GM19043 (cell line): ENCODE results near the gene SMG6.

ENCODE experiments used
- ATAC-seq: cut with Tn5 transposase; IDR thresholded peaks from one replicate; pipeline ENCODE4 v1.9.1; 2021; ENCODE audit warnings: low read depth; ENCODE audit not compliant: unreplicated experiment

Gene SMG6

GRCh38 chr17:2040219-2040827, 263.3 kb downstream of the SMG6 start:
- ATAC-seq, result no peak

DNA sequence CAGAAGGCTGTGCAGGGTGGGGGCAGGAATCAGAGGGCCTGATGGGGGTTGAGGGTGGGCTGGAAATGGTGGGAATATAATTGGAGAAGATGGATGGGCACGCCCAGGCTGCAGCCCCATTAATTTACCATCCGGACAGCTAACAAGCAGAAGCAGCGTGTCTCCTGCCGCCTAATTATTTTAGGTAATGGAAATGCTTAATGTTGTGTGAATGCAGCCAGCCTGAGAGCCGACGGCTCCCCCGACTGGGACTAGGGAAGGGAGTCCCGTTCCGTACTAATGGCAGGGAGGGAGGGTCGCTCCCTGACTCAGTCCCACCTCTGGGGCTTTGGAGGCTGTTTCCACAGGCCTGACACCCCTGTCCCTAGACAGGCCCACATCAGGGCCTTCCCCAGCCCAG, 266.4 kb downstream of the SMG6 start:
- ATAC-seq, result no peak

DNA sequence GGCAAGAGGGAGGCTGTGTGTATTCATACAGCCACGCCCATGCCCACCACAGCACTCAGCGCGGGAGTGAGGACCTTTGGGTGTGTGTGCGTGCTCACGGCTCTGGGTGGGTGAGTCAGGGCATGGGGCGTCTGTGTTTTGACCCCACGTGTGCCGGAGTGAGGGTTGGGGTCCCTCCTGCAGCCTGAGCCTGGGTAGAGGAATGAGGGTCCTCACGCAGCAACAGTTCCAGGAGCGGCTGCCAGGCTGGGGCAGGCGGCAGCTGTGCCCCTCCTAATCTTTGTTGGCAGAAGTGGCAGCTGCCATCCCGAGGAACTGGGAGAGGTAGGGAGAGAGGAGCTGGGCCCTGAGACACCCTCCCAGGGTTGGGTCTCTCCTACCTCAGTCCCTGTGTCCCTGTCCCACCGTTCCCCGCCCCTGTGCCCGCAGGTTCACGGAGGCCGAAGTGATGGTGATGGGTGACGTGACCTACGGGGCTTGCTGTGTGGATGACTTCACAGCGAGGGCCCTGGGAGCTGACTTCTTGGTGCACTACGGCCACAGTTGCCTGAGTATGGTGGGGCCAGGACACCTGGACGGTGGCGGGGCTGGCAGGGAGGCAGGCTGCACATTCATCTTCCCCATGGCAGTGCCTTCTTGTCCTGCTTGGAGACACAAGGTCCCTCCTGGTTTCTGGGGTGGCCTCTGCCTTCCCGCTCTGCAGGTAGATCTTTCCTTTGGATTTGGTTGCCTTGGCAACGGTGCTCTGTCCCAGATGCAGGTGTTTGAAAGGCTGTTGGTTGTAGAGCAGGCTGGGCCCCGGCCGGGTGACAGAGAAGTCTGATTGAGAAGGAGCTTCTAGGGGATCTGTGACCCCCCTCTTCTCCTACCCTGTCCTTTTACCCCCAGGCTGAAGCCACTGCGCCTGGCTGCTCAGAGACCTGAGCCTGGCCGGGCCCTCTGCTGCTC, 267.8 kb downstream of the SMG6 start:
- ATAC-seq, result no peak

DNA sequence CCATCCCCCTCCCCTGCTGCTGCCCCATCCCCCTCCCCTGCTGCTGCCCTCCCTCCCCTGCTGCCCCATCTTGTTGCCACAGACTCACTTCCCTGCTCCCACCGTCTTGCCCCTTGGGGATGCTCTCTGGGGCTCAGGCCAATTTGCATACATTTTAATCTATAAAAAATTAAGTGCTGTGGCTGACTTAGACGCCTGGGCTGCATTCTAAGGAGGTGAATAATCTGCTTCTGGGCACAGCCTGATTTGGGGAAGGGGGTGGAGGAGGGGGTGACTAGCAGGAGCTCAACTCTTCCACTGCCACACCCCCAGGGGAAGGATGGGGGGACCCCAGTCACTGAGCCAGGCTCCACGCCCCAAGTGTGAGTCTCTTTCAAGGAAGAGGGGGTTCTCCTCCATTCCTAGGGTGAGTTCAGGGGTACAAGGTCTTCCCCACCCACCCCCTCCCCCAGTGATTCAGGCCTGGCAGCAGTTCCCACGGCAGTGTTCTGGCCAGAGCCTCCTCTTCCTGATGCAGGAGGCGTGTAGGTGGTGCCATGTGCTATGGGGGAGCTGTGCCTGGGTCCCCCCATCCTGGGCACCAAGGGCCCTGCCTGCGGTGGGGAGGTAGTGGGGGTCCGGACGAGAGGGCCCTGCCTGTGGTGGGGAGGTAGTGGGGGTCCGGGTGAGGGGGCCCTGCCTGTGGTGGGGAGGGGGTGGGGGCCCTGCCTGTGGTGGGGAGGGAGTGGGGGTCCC, 268.6 kb downstream of the SMG6 start:
- no peak for ATAC-seq

DNA sequence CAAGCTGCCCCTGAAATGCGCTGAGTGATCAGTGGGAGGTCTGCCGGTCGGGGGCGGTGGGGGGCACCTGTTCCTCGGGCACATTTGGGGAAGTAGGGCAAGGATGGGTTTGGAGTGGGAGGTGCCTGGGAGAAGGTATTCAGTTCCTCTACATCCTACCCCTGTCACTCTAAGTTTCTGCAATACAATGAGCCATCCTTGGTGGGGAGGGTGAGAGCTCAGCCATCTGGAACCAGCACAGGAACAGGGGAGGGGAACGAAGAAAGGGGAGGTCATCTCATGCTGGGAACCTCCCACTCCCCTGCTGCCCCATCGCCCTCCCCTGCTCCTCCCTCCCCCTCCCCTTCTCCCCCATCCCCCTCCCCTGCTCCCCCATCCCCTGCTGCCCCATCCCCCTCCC, 269.4 kb downstream of the SMG6 start:
- no peak for ATAC-seq

- no peak for ATAC-seq
These were observed 270.4 kb downstream of the SMG6 start for GRCh38 chr17:2033153-2033552.

DNA sequence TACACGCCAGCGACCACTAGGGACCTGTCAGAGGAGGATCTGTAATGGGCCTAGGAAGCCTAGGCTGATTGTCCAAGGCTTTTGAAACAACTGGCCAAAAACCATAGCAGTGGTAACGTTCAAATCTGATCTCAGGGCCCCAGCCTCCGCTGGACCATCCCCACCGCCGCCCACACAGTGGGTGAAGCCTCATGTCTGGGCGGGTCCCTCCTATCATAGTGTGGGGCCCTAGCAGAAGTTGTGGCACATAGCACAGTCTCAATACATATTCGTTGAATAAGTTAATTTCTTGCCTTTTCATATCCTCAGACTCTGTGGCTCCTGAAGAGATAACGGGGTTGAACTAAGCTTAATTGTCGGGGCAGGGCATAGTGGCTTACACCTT, 272.8 kb downstream of the SMG6 start:
- no peak for ATAC-seq

DNA sequence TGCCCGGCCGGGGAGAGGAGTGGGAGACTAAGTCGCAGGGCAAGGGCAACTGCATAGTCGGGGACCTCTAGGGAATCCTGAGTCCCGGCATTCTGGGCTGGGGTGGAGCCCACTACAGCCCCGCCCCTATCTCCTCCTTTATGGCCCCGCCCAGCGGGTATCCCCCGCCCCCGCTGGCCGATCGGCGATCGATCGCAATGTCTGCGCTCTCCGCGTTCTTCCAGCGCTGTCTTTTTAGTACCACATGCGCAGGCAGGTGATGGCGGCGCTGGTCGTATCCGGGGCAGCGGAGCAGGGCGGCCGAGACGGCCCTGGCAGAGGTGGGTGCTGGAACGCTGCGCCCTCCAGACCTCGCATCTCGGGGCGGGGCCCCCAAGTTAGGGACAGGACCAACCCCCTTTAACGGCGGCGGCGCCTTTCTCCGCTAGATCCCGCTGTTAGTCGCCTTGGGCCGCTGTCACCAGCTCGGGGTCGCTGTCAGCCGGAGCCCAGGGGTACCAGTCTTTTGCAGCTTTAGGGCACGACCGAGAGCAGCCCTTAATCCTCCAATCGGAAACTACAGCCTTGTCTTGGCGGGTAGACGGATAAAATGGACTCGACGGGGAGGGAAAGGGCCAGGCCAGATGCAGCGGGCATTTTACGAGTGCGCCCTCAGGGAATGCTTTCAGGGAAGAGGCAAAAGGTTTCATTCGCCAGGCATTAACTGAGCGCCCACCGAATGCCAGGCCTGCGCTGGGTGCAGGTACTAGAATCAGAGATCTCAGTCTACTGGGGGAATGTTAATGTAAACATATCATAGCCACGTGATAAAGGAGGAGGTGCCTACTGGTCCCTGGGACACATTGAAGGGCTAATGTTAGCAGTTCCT, 273.4 kb downstream of the SMG6 start, which contains the start of gene DPH1:
Gene DPH1, plus strand, starts transcription at position 243 of the 868 bp plus-strand sequence. Its CDS starts 17 bp downstream, at position 260.
- peak; percentile 79 for ATAC-seq

DNA sequence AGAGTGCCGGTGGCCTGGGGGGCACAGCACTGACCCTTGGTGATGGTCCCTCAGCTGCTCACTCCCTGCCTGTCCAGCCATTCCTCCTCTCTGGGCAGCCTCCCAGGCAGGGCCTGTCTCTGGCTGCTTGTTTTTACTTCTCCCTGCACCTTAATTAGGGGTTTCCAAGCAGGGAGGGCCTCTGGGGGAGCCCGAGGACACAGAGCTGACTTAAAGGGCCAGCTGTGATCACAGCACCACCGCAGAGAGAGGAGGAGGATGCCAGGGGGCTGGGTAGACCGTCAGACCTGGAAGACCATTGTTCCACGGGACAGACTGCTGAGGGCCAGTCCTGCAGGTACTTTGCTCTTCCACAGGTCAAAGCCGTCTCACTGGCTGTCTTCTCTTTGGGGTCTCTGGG, 274.8 kb downstream of the SMG6 start:
- no peak for ATAC-seq

GRCh38 chr17:2028234-2028614, 275.4 kb downstream of the SMG6 start:
- ATAC-seq, result no peak

DNA sequence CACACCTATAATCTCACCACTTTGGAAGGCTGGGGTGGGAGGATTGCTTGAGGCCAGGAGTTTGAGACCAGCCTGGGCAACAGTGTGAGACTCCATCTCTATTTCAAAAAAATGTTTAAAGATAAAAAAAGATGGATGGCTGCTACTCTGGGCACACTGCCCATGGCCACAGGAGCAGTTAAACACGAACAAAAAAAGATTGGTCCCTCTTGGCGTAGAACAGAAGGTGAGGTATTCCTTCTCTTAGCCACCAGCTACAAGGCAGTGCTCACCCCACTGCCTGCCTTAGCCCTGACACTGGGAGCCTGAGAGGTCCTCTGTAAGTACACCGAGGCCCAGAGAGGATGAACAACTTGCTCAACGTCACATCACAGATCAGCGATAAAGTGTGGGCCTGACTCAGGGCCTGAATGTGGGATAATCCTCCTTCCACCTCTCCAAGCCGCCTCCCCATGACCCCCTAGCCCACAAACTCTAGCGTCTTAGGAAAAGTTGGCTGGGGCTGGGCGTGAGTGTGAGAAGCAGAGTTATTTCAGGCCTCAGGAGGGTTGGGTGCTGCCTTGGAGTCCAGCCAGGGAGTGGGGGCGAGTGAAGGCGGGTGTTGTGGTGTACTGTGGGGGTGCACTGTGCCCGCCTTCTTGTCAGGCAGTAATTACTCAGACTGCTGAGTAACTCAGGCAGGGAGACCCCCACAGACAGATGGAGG, 275.9 kb downstream of the SMG6 start:
- ATAC-seq, result no peak

DNA sequence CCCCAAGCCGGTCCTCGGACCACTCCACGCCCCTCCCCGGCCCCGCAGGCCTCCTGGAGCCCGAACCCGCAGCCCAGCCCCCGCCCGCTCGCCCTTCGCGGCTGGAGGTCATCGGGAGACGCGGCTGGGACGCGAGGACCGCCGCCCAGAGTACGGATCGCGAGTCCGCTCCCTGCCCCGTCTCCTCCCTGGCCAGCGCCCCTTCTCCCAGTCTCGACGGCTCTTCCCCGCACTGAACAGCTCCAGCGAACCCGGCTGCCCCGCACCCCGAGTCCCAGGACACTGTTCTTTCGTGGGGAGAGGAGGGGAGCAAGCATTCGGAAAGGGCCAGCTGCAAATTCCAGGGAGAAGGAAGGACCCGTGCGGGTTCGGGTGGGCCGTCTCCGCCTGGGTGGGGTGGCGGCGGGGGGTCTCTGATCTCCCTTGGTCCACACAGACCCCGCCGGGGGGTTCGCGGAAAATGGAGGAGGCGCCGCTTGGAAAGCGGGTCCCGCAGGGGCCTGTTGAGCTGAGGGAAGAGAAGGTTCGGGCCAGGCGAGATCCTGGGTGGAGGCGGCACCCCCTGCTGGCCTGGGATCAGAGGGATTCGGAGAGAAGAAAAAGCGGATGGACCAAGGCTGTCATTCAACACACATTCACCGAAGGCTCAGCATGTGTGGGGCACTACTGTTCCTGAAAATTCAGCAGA, 277.8 kb downstream of the SMG6 start:
- no peak for ATAC-seq

GRCh38 chr17:2025220-2025621, 278.4 kb downstream of the SMG6 start, which contains the start of gene RTN4RL1:
RTN4RL1 (minus strand) TSS chr17:2025334; CDS start chr17:2024865, 469 bp downstream.
- ATAC-seq, result no peak

DNA sequence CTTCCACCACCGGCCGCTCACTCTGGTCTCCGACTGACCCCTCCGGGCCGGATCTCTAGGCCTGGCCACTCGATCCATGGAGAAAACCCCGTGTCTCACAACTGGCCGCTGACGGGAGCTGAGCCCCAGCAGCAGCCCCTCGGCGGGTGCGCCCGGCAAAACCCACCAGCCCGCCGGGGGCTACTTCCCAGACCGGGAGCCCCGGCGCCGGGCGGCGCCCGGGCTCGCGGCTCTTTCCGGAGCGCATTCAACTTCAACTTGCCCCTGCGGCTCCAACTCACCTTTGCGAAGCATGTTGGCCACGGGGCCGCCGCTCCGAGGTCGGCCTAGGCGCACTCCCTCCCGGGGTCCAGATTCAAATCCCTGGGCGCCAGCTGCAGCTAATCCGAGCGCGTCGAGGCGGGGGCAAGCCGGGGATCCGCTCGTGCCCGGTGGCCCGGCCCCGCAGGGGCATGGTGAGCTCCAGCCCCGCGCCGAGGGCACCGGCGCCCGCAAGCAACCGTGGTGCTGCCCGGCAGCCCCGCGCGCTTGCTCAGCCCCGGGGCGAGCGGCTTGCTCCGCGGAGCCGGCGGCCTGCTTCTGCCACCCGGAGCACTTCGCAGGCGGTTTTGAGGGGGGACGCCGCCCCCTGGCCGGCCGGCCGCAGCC, 278.9 kb downstream of the SMG6 start:
- no peak for ATAC-seq

DNA sequence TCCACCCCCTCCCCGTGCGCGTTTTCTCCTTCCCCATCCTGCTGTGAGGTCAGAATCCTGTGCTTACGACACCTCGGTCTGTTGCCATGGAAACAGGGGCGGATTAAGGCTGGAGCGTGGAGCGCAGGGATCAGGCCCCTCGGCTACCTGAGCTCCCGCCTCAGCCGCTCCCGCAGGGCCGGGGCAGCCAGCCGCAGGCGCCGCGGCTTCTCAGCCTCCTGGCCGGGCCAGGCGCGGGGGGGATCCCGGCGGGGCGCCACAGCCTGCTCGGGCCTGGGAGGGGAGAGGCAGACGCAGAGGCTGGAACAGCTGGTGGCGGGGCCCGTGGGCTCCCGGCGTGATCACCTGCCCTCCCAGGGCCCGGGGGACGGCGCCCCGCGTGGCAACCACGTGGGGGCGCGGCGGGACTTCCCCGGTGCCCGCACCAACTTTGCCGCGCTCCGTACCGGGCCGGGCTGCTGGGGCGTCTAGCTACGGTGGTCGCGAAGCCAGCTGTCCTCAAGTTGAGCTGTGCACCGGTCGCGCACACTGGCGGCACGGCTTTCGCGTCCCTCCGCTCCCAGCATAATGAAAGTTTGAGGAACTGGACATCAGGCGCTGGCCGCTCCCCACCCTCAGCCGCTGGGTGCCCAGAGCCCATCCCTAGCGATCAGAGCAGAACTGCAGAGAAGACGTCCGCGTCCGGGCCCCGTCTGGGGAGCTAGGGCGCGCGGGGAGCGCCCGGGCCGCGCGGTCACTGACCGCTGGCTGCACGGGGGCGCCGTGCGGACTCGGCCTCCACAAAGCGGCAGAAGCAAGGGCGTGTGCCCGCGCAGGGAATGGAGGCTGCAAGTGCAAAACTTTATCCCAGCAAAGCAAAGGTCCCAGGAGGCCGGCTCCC, 279.7 kb downstream of the SMG6 start:
- no peak for ATAC-seq

DNA sequence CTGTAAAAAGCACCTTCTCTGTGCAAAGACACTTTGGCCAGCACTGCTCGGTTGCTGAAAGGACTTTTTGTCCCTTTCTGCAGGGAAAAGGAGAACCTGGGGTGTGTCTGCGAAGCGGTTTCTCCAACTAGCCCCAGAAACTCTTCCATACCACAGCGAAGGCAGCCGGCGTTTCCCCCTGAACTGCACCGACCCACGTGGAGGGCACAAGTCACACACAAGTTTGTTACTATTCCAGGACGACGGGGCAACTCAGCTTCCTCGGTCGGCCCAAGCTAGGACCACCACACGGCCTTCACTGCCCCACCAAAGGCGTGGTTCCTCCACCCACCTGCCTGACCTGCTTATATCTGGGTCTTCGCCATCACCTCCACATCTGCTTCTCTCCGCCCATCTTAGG, 280.3 kb downstream of the SMG6 start:
- ATAC-seq, result no peak

DNA sequence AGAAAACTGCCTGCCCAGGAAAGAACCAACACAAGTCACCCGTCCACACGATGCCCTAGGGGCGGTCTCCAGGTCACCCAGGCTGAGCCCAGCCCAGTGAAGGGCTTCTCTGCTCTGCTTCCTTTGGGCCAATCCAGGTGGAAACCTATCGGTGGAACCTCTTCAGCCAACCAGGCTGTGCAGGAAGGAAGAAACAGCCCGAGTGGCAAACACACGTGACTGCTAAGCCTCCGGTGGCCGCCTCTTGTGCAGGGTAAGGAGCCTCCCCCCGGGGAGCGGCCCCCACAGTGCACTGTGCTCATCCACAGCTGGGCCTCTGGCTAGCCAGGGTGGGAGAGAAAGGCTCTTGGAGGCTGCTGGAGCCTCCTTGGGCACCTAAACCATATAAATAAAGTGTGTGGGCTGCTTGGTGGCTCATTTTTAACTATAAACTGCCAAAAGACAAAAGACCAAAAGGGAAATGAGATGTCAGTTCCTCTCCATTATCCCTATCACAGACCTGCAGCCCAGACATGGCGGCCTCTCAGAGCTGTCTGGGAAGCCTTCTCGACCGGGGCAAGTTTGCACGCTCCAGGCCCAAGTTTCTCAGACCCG, 280.8 kb downstream of the SMG6 start:
- no peak for ATAC-seq
